Measurements from ENCODE around the gene ABCD4.

Gene ABCD4

DNA sequence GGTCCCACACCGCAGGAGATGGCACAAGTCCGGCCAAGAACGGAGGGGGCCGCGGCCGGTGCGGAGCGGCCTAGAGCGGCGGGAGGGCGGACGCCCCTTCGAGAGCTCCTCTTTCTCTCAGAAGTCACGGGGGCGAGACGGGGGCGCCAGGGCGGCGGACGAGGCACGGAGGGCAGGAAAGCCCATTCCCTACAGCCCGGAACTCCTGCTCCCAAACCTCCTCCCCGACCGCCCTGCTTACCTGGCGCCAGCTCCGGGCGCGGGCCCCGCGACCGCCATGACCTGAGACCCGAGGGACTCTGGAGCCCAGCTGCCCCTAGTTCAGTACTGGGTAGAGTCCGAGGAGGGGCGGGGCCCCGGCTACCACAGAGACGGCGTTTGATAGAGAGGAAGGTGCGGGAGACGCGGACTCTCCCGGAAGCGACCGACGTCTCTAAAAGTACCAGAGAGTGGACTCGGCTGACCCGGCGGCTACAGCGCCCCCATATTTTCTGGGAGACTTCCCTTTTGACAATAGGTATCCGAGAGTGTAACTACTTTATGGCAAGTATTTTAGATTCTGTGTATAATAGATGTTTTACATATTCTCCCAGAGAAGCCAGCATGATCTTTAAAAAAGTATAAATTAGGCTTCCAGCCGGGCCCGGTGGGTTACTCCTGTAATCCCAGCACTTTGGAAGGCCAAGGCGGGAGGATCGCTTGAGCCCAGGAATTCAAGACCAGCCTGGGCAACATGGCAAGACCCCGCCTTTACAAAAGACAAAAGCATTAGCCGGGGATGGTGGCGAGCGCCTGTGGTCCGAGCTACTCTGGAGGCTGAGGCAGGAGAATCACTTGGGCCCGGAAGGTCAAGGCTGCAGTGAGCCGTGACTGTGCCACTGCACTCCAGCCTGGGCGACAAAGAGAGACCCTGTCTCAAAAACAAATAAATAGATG lies at the start of gene ABCD4:
Gene ABCD4, minus strand, starts transcription at position 301 of the 936 bp plus-strand sequence. Its CDS starts 22 bp downstream, at position 279.
- H3K36me3 ChIP-seq (ENCODE audit: control insufficient read depth, insufficient read depth, low read length) = no peaks in the 10 kb centered on the region
- no peaks in the 10 kb centered on the region for H3K79me2 ChIP-seq
- H3K9me3 ChIP-seq (ENCODE audit: control insufficient read depth, low read length) = no peaks in the 10 kb centered on the region
- peaks cover 2% of the 10 kb centered on the region for H3K4me1 ChIP-seq
- H3K4me3 ChIP-seq (ENCODE audit: low read depth, low read length) = peak within 1 kb of the TSS; percentile 82
- H2AFZ ChIP-seq = peak within 1 kb of the TSS; percentile 82
- H3K9ac ChIP-seq = no peak within 1 kb of the TSS
- no peaks in the 10 kb centered on the region for H3K27me3 ChIP-seq (ENCODE audit: control insufficient read depth, insufficient read depth, low read length)
- peak within 1 kb of the TSS; percentile 88 for H3K4me2 ChIP-seq (ENCODE audit: low read length)
- peak within 1 kb of the TSS; percentile 47 for H3K27ac ChIP-seq
- TF ChIP-seq, protein P1, sequence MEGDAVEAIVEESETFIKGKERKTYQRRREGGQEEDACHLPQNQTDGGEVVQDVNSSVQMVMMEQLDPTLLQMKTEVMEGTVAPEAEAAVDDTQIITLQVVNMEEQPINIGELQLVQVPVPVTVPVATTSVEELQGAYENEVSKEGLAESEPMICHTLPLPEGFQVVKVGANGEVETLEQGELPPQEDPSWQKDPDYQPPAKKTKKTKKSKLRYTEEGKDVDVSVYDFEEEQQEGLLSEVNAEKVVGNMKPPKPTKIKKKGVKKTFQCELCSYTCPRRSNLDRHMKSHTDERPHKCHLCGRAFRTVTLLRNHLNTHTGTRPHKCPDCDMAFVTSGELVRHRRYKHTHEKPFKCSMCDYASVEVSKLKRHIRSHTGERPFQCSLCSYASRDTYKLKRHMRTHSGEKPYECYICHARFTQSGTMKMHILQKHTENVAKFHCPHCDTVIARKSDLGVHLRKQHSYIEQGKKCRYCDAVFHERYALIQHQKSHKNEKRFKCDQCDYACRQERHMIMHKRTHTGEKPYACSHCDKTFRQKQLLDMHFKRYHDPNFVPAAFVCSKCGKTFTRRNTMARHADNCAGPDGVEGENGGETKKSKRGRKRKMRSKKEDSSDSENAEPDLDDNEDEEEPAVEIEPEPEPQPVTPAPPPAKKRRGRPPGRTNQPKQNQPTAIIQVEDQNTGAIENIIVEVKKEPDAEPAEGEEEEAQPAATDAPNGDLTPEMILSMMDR (IDR thresholded peaks at IDR 0.05) = peak; percentile 52

DNA sequence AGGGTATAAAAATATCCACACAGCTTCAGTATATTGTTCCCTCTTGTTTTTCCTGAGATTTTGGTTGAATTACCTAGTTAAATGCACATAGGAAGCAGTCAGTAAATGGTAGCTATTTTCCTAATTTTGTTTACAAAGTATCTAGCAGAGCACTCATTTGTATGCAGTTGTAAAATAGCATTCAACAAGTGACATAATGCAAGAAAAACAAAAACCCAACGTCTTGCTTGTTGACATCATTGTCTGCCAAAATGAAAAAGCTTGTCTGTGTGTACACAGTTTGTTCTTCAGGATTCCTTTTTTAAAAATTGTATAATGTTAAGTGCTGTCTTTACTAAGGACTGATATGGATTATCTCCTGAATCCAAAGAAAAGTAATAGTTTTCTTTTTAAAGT lies 48.2 kb upstream of the ABCD4 start:
- Histone ChIP-seq H3K4me2 (ENCODE audit: low read length) (no peak overlapping the region), H3K79me2 (no peaks in the 10 kb centered on the region), H2AFZ (no peak overlapping the region), H3K27ac (no peak overlapping the region), H3K4me1 (no peaks in the 10 kb centered on the region), H3K36me3 (ENCODE audit: control insufficient read depth, insufficient read depth, low read length) (no peaks in the 10 kb centered on the region), H3K9me3 (ENCODE audit: control insufficient read depth, low read length) (no peaks in the 10 kb centered on the region), H3K9ac (no peak overlapping the region), H3K27me3 (ENCODE audit: control insufficient read depth, insufficient read depth, low read length) (no peaks in the 10 kb centered on the region), H3K4me3 (ENCODE audit: low read depth, low read length) (no peak overlapping the region)
- TF ChIP-seq, protein P1 (IDR thresholded peaks at IDR 0.05) = no peak

DNA sequence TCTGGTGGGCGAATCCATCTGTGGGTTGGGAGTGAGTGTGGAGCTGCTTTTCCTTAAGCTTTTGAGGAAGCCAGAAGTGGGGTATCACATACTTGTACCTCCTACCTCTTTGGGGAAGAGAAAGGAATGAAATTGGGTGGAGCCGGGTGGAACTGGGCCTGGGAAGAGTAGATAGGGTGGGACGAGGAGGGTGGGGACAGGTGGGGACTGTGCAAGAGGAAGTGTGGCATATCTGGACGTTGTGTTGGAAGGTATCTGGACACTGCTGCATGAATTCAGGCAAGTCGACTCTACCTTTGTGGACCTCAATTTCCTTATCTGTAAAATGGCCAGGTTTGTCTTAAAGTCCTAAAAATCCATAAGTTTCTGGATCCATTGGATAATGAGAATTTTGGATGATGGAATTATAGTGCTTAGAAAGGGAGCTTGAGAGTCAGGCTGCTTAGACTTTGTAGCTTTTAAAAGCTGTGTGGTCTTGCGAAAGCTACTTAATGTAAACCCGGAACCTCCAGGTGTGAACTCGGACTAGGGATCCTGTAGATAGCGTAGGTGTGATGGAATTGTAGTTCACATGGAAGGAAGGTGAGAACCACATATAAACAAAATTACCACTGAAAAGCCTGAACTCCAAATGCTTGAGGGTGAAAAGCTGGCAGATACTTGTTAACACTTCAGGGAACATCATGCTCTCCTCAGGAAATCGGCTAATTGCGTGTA lies 47.6 kb upstream of the ABCD4 start:
- Histone ChIP-seq H2AFZ (no peak overlapping the region), H3K79me2 (no peaks in the 10 kb centered on the region), H3K36me3 (ENCODE audit: control insufficient read depth, insufficient read depth, low read length) (no peaks in the 10 kb centered on the region), H3K9ac (no peak overlapping the region), H3K9me3 (ENCODE audit: control insufficient read depth, low read length) (no peaks in the 10 kb centered on the region), H3K4me1 (no peaks in the 10 kb centered on the region), H3K27ac (no peak overlapping the region), H3K4me2 (ENCODE audit: low read length) (no peak overlapping the region), H3K27me3 (ENCODE audit: control insufficient read depth, insufficient read depth, low read length) (no peaks in the 10 kb centered on the region), H3K4me3 (ENCODE audit: low read depth, low read length) (no peak overlapping the region)
- TF ChIP-seq, protein P1 (IDR thresholded peaks at IDR 0.05) = no peak

DNA sequence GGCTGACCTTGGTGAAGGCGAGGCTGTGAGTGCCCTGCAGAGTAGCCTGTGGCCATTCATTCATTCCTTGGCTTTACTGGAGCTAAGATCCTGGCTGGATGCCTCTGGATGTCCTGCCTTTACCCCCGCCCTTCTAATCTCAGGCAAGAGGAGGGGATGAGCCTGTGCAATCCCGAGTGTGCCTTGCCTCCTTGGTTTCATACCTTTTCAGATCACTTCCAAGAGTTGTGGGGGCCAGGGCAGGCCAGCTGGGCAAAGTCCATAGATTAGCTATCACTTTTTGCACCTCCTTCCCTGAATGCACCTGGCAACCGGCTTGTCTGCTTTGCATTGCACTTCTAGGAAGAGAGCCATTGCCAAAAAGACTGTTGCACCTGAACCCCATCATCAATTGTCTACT lies 47.0 kb upstream of the ABCD4 start:
- Histone ChIP-seq H3K4me3 (ENCODE audit: low read depth, low read length) (no peak overlapping the region), H2AFZ (no peak overlapping the region), H3K36me3 (ENCODE audit: control insufficient read depth, insufficient read depth, low read length) (no peaks in the 10 kb centered on the region), H3K9me3 (ENCODE audit: control insufficient read depth, low read length) (no peaks in the 10 kb centered on the region), H3K4me1 (no peaks in the 10 kb centered on the region), H3K4me2 (ENCODE audit: low read length) (no peak overlapping the region), H3K79me2 (no peaks in the 10 kb centered on the region), H3K27ac (no peak overlapping the region), H3K9ac (no peak overlapping the region), H3K27me3 (ENCODE audit: control insufficient read depth, insufficient read depth, low read length) (no peaks in the 10 kb centered on the region)
- TF ChIP-seq, protein P1 (IDR thresholded peaks at IDR 0.05) = no peak
